ENCODE measurements around the gene GRID2. TPM values are rescaled to one million over a fixed set of nuclear protein-coding genes. Genes with fewer than 3 reads are reported as not detected.

Gene GRID2
- total and polyA plus RNA-seq, 2 of the 4 experiments (the other 2 are of a cell fraction): under 0.01 TPM; not detected in 1

DNA sequence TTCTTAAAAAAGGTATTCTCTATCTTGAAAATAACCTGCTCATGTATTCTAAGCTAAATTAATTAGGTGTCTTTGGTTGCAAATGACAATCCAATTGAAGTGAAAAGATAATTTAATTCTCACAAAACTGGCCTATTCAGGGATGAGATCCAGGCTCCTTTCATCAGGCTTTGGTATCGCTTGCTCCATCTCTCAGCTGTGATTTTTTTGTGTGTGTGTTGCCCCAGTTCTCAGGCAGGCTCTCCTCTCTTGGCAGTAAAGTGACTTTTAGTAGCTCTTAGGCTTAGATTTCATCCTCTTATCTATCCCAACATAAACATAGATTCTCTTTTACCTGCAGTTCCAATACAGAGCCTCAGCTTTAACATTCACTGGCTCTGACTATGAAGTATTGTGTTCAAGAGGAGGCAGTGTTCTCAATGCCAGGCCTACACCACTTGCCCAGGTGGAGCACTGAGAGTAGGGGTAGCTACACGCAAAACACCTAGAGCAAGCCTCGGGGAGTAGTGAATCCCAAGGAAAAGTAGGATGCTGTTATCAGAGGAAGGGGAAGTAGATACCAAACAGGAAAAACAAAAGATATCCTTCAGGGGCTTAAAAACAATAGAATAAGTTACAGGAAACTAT, 1132.3 kb downstream of the GRID2 start:
- no peak overlapping the region for H3K4me3 ChIP-seq (ENCODE audit: insufficient read depth, low read depth, low read length)
- BruUV-seq (replicated peaks): no TSS peak
- H3K27me3 ChIP-seq (ENCODE audit: control insufficient read depth, insufficient read depth, low read length): no peaks in the 10 kb centered on the region; the same call in 1 of the 2 replicates
- no peak overlapping the region for H3K56ac ChIP-seq (ENCODE audit: extremely low read depth, insufficient read depth, low read length)
- DNase-seq (no peak), ATAC-seq (ENCODE audit: low read depth) (no peak)
- no peak overlapping the region for H2BK120ac ChIP-seq (ENCODE audit: low read depth, low read length)
- no peaks in the 10 kb centered on the region for H3K36me3 ChIP-seq (ENCODE audit: control insufficient read depth, insufficient read depth, low read length)
- dilution Hi-C loops (cut with HindIII; ENCODE audit: low sequenced_read_pairs, unreplicated experiment) (no loop called here), intact Hi-C loops (cut with micrococcal nuclease) (no loop called here), in situ Hi-C loops (cut with MboI; ENCODE audit: low sequenced_read_pairs) (no loop called here)
- H2BK20ac ChIP-seq (ENCODE audit: low read depth, low read length): no peak overlapping the region
- H4K20me1 ChIP-seq (ENCODE audit: insufficient read depth, low read length): no peaks in the 10 kb centered on the region
- H2AK5ac ChIP-seq (ENCODE audit: low read depth, low read length): no peak overlapping the region
- ChIA-PET CTCF (no interaction called here), POLR2A (ENCODE audit: unreplicated experiment) (no interaction called here)
- no peak overlapping the region for H3K27ac ChIP-seq (ENCODE audit: insufficient read depth, low read length)
- no peak overlapping the region for H2BK15ac ChIP-seq (ENCODE audit: low read depth, low read length)
- no peaks in the 10 kb centered on the region for H3K4me1 ChIP-seq (ENCODE audit: control insufficient read depth, insufficient read depth, low read length)
- no peak overlapping the region for H3K23ac ChIP-seq (ENCODE audit: low read depth, low read length)
- H4K8ac ChIP-seq (ENCODE audit: low read depth in 2 of 2, low read length in 2 of 2): no peak overlapping the region
- WGBS, 2 experiments (ENCODE audit: extremely low coverage in 2 of 2, insufficient read length in 1 of 2): no CpG with 5 or more reads among the region's 3 CpGs
- no peak overlapping the region for H2AFZ ChIP-seq (replicated peaks; ENCODE audit: low read length, poor library complexity)
- no peaks in the 10 kb centered on the region for H3K9me3 ChIP-seq (ENCODE audit: control insufficient read depth, insufficient read depth, low read length)
- no peak overlapping the region for H3K4me2 ChIP-seq (ENCODE audit: low read depth, low read length)
- no peak overlapping the region for H2BK5ac ChIP-seq (ENCODE audit: low read depth, low read length, poor library complexity, severe bottlenecking)
- no peak overlapping the region for H4K5ac ChIP-seq (ENCODE audit: low read depth, low read length)
- H3K79me1 ChIP-seq (ENCODE audit: low read depth in 1 of 2, low read length in 2 of 2): no peaks in the 10 kb centered on the region
- TF ChIP-seq, protein P1, sequence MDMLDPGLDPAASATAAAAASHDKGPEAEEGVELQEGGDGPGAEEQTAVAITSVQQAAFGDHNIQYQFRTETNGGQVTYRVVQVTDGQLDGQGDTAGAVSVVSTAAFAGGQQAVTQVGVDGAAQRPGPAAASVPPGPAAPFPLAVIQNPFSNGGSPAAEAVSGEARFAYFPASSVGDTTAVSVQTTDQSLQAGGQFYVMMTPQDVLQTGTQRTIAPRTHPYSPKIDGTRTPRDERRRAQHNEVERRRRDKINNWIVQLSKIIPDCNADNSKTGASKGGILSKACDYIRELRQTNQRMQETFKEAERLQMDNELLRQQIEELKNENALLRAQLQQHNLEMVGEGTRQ (IDR thresholded peaks at IDR 0.05; ENCODE audit: low read depth, low read length): no peak
- TF ChIP-seq RAD21 (IDR thresholded peaks at IDR 0.05; ENCODE audit: low read length): no peak
- no peak for TF ChIP-seq CEBPB (IDR thresholded peaks at IDR 0.05; ENCODE audit: low read depth, low read length)
- TF ChIP-seq FOS (IDR thresholded peaks at IDR 0.05; ENCODE audit: low read depth, low read length): no peak
- TF ChIP-seq RCOR1 (IDR thresholded peaks at IDR 0.05; ENCODE audit: insufficient replicate concordance, low read length): no peak
- TF ChIP-seq CHD1 (IDR thresholded peaks at IDR 0.05; ENCODE audit: low read depth, low read length): no peak
- no peak for TF ChIP-seq MXI1 (IDR thresholded peaks at IDR 0.05; ENCODE audit: borderline replicate concordance, low read depth, low read length)
- no peak for TF ChIP-seq BHLHE40 (IDR thresholded peaks at IDR 0.05; ENCODE audit: low read depth, low read length)
- TF ChIP-seq, protein P2, sequence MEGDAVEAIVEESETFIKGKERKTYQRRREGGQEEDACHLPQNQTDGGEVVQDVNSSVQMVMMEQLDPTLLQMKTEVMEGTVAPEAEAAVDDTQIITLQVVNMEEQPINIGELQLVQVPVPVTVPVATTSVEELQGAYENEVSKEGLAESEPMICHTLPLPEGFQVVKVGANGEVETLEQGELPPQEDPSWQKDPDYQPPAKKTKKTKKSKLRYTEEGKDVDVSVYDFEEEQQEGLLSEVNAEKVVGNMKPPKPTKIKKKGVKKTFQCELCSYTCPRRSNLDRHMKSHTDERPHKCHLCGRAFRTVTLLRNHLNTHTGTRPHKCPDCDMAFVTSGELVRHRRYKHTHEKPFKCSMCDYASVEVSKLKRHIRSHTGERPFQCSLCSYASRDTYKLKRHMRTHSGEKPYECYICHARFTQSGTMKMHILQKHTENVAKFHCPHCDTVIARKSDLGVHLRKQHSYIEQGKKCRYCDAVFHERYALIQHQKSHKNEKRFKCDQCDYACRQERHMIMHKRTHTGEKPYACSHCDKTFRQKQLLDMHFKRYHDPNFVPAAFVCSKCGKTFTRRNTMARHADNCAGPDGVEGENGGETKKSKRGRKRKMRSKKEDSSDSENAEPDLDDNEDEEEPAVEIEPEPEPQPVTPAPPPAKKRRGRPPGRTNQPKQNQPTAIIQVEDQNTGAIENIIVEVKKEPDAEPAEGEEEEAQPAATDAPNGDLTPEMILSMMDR (conservative IDR thresholded peaks at IDR 0.05; ENCODE audit: low read depth, low read length): no peak
- no peak for TF ChIP-seq ELK1 (IDR thresholded peaks at IDR 0.05; ENCODE audit: borderline replicate concordance, low read depth, low read length)
- no peak for TF ChIP-seq POLR2A (IDR thresholded peaks at IDR 0.05; ENCODE audit: low read depth, low read length)
- TF ChIP-seq MAFK (IDR thresholded peaks at IDR 0.05; ENCODE audit: low read depth, low read length): no peak
- H3K14ac ChIP-seq (replicated peaks; ENCODE audit: low read depth, low read length): no peak overlapping the region
- H4K91ac ChIP-seq (ENCODE audit: insufficient read depth, low read depth, low read length): no peak overlapping the region
- no peak overlapping the region for H3K4ac ChIP-seq (ENCODE audit: low read depth, low read length)
- H3K18ac ChIP-seq (ENCODE audit: low read depth, low read length): no peak overlapping the region
- H3K9me1 ChIP-seq (ENCODE audit: insufficient read depth, low read length): peaks cover 3% of the 10 kb centered on the region; the same call in 1 of the 2 replicates
- no peak overlapping the region for H2AK9ac ChIP-seq (replicated peaks; ENCODE audit: low read depth, low read length, poor library complexity)
- no peak overlapping the region for H3K9ac ChIP-seq (ENCODE audit: low read depth, low read length)
